ENCODE results near the gene LRFN5. TPM values are rescaled to one million over a fixed set of nuclear protein-coding genes. Genes with fewer than 3 reads are reported as not detected.

The LRFN5 gene
- total RNA-seq, 1 experiment from 2014 or later, result 1.3 TPM

DNA sequence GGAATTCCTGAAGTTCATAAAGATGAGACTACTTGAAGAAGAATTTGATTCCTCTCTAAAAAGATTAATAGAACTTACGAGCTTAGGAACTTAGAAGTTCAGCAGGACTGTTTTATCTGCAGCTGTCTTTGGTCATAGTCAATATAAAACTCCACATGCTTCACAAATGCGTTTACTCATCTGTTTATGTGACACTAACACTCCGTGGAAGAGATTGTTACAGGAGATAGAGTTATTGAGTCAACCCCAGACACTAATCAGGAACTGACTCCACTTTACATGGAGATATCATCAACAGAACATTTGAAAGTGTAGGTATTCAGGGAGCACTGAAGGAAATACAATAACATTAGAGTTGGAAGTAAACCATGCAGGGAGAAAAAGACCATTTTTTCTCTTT is 92.8 kb downstream of the LRFN5 start:
- Histone ChIP-seq H2BK20ac (ENCODE audit: low read depth, low read length, poor library complexity, severe bottlenecking) (no peak overlapping the region), H2AFZ (ENCODE audit: low read length) (no peak overlapping the region), H2AK5ac (ENCODE audit: insufficient read length, low read length) (no peak overlapping the region), H4K20me1 (ENCODE audit: control insufficient read depth, insufficient read depth, insufficient read length) (no peaks in the 10 kb centered on the region), H4K5ac (ENCODE audit: insufficient read length, low read depth, low read length) (no peak overlapping the region), H3K4me1 (ENCODE audit: insufficient read depth, low read length) (no peaks in the 10 kb centered on the region), H3K79me1 (ENCODE audit: insufficient read depth, low read depth, low read length, poor library complexity, severe bottlenecking) (no peaks in the 10 kb centered on the region), H4K91ac (ENCODE audit: insufficient read length, low read depth, low read length) (no peak overlapping the region), H3K56ac (ENCODE audit: insufficient read length, low read depth, low read length) (no peak overlapping the region), H3K23ac (ENCODE audit: insufficient read length, low read depth, low read length) (no peak overlapping the region), H2BK15ac (ENCODE audit: low read depth, low read length) (no peak overlapping the region), H3K18ac (ENCODE audit: insufficient read length, low read depth, low read length) (no peak overlapping the region), H3K27ac (ENCODE audit: insufficient read length, low read depth, low read length) (no peak overlapping the region), H3T11ph (ENCODE audit: low read length) (no peak overlapping the region), H2BK120ac (ENCODE audit: low read depth, low read length, poor library complexity, severe bottlenecking) (no peak overlapping the region), H4K8ac (replicated peaks; ENCODE audit: insufficient read length, low read depth, low read length) (no peak overlapping the region), H2BK12ac (ENCODE audit: insufficient read length, low read depth, low read length) (no peak overlapping the region), H3K27me3 (ENCODE audit: insufficient read depth, low read length) (no peaks in the 10 kb centered on the region), H3K79me2 (ENCODE audit: insufficient read depth, low read length) (no peaks in the 10 kb centered on the region), H3K23me2 (ENCODE audit: insufficient read length, low read depth, low read length, poor library complexity, severe bottlenecking) (no peaks in the 10 kb centered on the region), H3K9me3 (ENCODE audit: control insufficient read depth, low read depth, low read length) (no peaks in the 10 kb centered on the region), H3K4me2 (ENCODE audit: insufficient read depth, insufficient read length, low read length) (no peak overlapping the region), H3K4ac (ENCODE audit: low read depth, low read length) (no peak overlapping the region), H3K14ac (ENCODE audit: insufficient read depth, low read length) (no peak overlapping the region), H3K9ac (ENCODE audit: extremely low read depth, insufficient read length, low read length) (no peak overlapping the region), H2BK5ac (ENCODE audit: insufficient read length, low read length) (no peak overlapping the region)
- no CpG with 5 or more reads among the region's 3 CpGs for WGBS (ENCODE audit: extremely low coverage, insufficient read length, low lambda C conversion rate)
- no peak for DNase-seq
- no peaks in the 10 kb centered on the region for H3K9me3 Mint-ChIP-seq
- H3K36me3 Mint-ChIP-seq (ENCODE audit: insufficient read depth in 1 of 3, low read depth in 3 of 3), result no peaks in the 10 kb centered on the region
- TF ChIP-seq, protein P1, sequence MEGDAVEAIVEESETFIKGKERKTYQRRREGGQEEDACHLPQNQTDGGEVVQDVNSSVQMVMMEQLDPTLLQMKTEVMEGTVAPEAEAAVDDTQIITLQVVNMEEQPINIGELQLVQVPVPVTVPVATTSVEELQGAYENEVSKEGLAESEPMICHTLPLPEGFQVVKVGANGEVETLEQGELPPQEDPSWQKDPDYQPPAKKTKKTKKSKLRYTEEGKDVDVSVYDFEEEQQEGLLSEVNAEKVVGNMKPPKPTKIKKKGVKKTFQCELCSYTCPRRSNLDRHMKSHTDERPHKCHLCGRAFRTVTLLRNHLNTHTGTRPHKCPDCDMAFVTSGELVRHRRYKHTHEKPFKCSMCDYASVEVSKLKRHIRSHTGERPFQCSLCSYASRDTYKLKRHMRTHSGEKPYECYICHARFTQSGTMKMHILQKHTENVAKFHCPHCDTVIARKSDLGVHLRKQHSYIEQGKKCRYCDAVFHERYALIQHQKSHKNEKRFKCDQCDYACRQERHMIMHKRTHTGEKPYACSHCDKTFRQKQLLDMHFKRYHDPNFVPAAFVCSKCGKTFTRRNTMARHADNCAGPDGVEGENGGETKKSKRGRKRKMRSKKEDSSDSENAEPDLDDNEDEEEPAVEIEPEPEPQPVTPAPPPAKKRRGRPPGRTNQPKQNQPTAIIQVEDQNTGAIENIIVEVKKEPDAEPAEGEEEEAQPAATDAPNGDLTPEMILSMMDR (conservative IDR thresholded peaks at IDR 0.05), result no peak
- no peaks in the 10 kb centered on the region for H3K27me3 Mint-ChIP-seq (ENCODE audit: low read depth)
- no peak overlapping the region for H3K27ac Mint-ChIP-seq
- peaks cover 0 to 3% of the 10 kb centered on the region in 2 experiments; a peak in 2 of 4 replicates for H3K4me1 Mint-ChIP-seq
- H3K4me3 Mint-ChIP-seq, result no peak overlapping the region
